Measurements from ENCODE around the gene ACOX1.

ACOX1 gene

GRCh38 chr17:75978938-75979704 is at the start of gene ACOX1, which contains the start of gene TEN1:
Gene ACOX1, minus strand, starts transcription at chr17:75979166. Its CDS starts 93 bp downstream, at chr17:75979073.
Gene TEN1, plus strand, starts transcription at chr17:75979240. Its CDS starts 6,953 bp downstream, at chr17:75986193.
- Histone ChIP-seq H3K4me3 (peak within 1 kb of the TSS; percentile 52 to 91 (median 75)), H3K27ac (peak within 1 kb of the TSS; percentile 75 to 100 (median 99))

DNA sequence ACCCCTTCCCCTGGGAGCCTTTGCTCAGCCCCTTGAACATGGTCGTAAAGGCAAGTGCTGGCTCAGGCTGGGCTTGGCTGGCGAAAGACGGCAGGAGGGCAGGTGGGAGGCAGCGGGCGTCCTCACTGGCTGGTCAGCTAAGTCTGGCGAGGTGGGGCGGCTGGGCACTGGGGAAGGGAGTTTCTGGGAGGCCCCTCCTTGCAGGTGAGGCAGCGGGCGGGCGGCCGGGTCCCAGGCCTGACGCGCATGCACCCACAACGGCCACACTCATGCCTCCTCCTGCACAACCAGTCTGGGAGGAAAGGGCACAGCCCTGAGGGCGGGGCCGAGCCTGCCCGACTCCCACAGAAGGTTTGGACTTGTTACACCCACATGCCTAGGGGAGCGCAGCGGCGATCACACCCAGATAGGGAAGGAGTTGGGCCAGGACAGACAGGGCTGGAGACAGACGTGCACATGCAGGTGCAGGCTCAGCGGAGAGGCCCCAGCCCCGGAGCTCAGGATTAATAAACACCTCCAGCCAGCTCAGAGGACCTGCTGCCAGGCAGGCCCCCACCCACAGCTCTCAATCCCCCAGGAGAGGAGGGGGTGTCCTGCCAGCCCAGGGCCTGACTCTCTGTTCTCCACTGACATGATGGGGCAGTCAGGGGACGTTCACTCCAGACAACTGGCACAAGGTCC is 48.3 kb upstream of the ACOX1 start, which contains the start of gene EVPL:
Gene EVPL, minus strand, starts transcription at position 148 of the 681 bp plus-strand sequence. Its CDS starts 108 bp downstream, at position 40.
- H3K27ac ChIP-seq: peak within 1 kb of the TSS; percentile 31 to 93 (median 87)

DNA sequence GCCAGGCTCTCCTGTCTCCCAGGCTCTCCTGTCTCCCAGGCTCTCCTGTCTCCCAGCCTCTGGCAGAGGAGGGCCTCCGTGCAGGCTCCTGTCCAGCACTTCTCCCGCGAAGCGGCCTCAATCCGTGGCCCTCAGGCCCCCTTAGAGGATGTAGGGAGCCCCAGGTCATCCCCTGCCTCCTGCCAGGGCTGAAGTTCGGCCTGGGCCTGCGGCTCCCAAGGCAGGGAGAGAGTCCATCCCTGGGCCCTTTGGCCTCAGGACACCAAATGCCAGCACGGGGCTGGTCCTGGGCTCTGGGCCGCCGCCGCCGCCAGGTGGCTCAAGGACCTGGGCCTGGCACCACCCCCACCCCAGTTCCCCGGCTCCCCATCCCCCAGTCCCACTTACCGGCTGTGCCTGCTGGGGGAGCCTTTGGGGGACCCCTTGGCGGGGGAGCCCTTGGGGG is 47.8 kb upstream of the ACOX1 start:
- peak overlapping the region; percentile 31 to 93 (median 87) for H3K27ac ChIP-seq
- peak overlapping the region; percentile 27 to 51 (median 46) for H3K4me3 ChIP-seq

More for the DNA sequence above, 48.3 kb upstream of the ACOX1 start, which contains the start of gene EVPL:
- peak within 1 kb of the TSS; percentile 27 to 51 (median 46) for H3K4me3 ChIP-seq

- peak overlapping the region; percentile 27 to 51 (median 46) for H3K4me3 ChIP-seq
These were observed 46.3 kb upstream of the ACOX1 start for GRCh38 chr17:76025294-76025693.

GRCh38 chr17:76024353-76024752 is 45.4 kb upstream of the ACOX1 start:
- Histone ChIP-seq H3K27ac (peak overlapping the region in 1 of 21 experiments; percentile 4), H3K4me3 (no peak overlapping the region)

More at GRCh38 chr17:76025294-76025693, 46.3 kb upstream of the ACOX1 start:
- H3K27ac ChIP-seq: peak overlapping the region in 11 of 21 experiments; percentile 1 to 93 (median 87)

GRCh38 chr17:76023900-76024237 is 44.9 kb upstream of the ACOX1 start:
- H3K27ac ChIP-seq: peak overlapping the region in 1 of 21 experiments; percentile 4
- no peak overlapping the region for H3K4me3 ChIP-seq

DNA sequence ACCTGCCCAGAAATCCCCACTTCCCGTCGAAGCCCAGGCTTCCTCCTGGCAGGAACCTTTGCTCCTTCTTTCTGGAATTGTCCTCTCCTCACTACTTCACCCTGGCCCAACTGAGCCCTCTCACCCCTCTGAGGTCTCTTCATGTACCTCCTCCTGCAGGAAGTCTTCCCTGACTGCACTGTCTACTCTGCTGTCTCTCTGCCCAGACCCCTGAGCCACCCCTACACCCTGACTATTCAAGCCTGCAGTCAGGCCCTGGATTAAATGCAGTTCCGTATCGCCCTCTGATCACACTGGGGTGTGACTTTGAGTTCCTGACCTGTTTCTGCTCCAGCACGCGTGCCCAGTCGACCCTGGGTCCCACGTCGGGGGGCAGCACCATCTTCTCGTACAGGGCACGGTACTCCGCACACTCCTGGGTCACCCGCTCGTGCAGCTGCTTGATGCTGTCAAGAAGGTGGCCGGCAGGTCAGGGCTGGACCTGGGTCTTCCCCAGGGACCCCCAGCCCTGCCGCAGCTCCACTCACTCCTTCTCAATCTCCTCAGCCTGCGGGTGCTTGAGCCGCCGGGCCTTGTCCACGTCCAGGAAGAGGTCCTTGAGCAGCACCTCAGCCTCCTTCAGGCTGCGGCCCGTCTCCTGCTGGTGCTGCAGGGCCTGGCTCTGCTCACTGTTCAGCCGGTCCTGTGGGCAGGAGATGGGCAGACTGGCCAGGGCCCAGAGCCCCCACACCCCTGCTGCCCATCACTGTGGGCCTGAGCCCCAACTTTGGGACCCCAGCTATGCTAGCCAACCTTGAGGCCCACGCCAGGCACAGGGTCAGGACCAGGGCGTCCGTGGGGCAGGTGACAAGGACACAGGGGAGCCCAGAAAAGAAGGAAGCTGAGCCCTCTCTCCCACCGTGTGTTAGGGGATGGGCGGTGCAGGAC is 44.3 kb upstream of the ACOX1 start:
- no peak overlapping the region for H3K27ac ChIP-seq
- no peak overlapping the region for H3K4me3 ChIP-seq

- Histone ChIP-seq H3K27ac (no peak overlapping the region), H3K4me3 (no peak overlapping the region)
These were observed 43.3 kb upstream of the ACOX1 start for GRCh38 chr17:76022285-76022684.

- Histone ChIP-seq H3K27ac (no peak overlapping the region), H3K4me3 (no peak overlapping the region)
These were observed 41.0 kb upstream of the ACOX1 start for GRCh38 chr17:76019833-76020467.

GRCh38 chr17:76018801-76019200 is 39.8 kb upstream of the ACOX1 start:
- Histone ChIP-seq H3K4me3 (no peak overlapping the region), H3K27ac (no peak overlapping the region)

GRCh38 chr17:76018340-76018680 is 39.3 kb upstream of the ACOX1 start:
- peak overlapping the region in 1 of 21 experiments; percentile 12 for H3K27ac ChIP-seq
- H3K4me3 ChIP-seq: no peak overlapping the region

GRCh38 chr17:76017481-76018339 is 38.7 kb upstream of the ACOX1 start:
- Histone ChIP-seq H3K27ac (peak overlapping the region in 1 of 21 experiments; percentile 12), H3K4me3 (no peak overlapping the region)

DNA sequence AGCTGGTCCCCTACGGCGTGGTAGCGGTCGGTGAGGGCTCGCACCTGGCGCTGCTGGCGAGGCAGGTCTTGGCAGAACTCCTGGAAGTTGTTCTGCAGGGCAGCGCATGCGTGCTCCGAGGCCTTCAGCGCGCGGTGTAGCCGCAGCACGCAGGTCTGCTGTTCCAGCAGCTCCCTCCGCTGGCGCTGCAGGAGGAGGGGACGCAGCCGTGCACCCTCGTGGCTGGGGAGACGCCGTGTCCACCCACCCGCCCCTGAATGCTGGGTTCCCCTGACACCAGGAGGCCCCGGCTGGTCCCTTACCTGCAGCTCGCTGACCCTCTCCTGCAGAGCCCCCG is 35.9 kb upstream of the ACOX1 start:
- no peak overlapping the region for H3K27ac ChIP-seq
- no peak overlapping the region for H3K4me3 ChIP-seq

GRCh38 chr17:76014100-76014924 is 35.3 kb upstream of the ACOX1 start:
- H3K27ac ChIP-seq: peak overlapping the region in 1 of 21 experiments; percentile 37
- no peak overlapping the region for H3K4me3 ChIP-seq

DNA sequence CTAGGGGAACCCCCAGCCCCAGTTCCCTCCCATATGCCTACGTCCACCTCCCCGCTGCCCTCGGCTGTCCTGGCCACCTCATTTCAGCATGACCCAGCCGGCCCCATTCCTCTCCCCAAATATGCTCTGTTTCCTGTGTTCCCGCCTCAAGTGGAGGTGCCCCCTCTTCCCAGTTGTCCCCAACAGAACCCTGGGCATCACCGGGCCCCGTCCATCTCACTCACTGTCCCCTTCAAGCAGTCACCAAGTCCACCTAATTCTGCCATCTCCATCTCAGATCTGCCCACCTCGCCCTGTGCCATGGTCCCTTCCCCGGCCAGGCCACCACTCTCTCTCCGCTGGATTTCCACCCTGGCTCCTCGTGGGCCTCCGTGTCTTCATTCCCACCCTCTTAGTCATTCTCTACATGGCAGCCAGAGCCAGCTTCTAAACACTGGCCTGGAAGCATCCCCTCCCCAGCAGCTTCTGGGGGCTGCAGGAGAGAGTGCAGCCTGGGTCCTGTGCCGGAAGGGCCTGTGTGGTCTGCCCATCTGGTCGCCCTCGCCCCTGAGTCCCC is 34.5 kb upstream of the ACOX1 start:
- no peak overlapping the region for H3K4me3 ChIP-seq
- peak overlapping the region in 1 of 21 experiments; percentile 37 for H3K27ac ChIP-seq

- H3K27ac ChIP-seq: no peak overlapping the region
- no peak overlapping the region for H3K4me3 ChIP-seq
These were observed 33.0 kb upstream of the ACOX1 start for GRCh38 chr17:76011951-76012350.

DNA sequence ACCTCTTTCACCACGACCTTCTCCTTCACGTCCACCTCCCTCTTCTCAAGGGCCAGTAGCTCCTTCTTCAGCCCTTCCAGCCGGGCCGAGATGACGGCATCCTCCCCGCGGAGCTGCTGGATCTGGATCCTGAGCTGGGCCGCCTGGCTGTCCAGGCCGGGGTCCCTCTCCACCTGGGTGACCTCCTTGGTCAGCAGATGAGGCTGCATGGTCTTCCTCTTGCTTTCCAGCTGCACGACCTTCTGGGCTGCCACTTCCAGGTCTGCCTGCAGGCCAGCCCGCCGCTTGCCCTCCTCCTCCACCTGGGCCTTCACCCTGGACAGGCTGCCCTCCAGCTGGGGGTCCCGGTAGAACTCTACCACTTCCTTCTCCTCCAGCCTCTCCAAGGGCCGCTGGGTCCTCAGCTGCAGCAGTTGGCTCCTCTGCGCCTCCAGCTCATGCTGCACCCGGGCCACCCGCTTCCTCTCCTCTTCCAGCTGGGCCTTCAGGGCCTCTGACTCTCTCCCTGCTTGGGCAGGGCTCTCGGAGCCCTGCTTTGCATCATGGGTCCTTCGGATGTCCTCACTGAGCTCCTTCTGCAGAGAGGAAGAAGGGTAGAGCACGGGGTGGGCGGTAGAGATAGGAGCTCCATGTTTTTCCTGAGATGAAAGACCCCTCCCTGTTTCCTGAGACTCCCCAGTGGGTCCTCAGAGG is 31.1 kb upstream of the ACOX1 start:
- Histone ChIP-seq H3K4me3 (no peak overlapping the region), H3K27ac (no peak overlapping the region)

Measured in skin epidermis (tissue), 12 donors.